GM21390 (cell line): ENCODE results near the gene LONRF2.

Source experiments
- ATAC-seq: cut with Tn5 transposase; IDR thresholded peaks from one replicate; pipeline ENCODE4 v1.9.1; 2021; ENCODE audit not compliant: unreplicated experiment

LONRF2 gene

DNA sequence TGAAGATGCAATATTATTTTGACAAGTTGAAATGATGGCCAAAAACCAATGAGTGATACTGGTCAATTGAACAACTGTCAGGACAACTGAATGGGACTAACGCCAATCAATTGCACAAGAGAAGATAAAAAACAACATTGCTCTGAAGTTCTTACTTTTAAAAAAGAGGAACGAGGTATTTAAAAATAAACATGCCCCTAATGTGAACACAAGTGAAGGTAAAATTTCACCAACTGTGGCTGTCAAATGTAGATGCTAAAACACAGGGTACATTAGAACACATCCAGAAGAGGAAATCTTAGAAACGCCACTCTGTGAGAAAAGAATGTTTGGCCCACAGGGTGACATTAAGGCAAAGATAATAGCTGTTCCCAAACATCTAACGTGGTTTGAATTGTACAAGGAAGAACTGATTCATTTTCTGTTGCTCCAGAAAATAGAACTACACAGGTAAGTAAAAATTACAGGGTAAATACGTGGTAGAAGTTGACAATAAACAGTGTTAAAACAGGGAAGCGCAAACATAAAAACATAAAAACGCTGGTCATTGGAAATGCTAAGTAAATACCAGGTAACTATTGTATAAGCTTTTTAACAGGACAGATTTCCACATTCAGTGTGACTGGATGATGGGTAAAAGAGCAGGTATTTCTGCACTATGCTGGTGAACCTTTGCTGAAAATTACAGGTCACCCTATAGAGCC is 20.3 kb downstream of the LONRF2 start:
- ATAC-seq, result no peak

DNA sequence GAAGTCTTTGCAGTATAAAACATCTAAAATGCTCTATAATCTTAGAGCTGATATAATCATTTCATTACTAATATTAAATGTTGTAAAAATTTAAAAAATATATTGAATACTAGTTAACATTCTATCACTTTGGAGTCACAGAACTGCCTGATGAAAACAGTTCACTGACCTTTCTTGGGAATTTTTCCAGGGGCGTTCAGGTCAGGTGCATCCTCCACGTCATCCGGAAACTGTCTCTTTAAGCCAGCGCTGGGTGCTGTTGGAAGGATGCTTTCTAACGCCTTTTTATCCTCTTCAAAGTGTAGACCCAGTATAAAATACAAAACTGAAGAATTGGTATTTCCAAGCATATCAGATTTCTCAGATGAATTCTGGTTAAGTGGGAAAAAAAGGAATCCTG is 22.8 kb downstream of the LONRF2 start:
- no peak for ATAC-seq

DNA sequence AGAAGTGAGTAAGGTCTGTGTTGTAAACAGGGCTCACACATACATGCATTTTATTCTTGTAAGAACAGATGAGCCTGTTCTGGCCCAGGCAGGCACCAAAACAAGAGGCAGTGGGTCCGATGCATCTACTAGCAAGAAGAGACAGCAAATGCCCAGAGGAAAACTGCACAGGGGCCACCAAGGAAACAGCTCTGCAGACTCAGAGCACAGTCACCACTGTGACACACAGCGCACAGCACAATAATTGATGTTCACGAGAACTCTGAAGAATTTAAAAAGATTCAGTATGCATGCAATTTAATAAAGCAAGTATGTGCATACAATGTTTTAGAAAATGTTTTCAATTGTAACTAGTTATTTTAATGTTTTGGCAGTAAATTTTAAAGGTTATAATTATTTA is 24.8 kb downstream of the LONRF2 start:
- no peak for ATAC-seq

DNA sequence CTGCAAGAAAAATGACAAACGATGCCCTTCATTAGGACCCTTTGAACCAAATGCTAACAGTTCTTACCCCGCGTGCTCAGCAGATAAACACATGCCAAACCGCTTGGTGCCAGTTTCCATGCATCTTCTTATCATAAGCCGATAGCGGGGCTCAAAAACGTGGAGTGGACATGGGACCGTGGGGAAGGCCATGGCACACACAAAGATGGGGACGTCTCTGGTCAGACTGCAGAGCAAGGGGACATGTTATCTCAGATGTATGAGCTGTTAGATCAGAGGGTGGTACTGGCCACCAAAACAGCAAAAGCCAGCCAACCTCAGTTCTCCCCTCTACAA is 28.2 kb downstream of the LONRF2 start:
- ATAC-seq, result no peak

DNA sequence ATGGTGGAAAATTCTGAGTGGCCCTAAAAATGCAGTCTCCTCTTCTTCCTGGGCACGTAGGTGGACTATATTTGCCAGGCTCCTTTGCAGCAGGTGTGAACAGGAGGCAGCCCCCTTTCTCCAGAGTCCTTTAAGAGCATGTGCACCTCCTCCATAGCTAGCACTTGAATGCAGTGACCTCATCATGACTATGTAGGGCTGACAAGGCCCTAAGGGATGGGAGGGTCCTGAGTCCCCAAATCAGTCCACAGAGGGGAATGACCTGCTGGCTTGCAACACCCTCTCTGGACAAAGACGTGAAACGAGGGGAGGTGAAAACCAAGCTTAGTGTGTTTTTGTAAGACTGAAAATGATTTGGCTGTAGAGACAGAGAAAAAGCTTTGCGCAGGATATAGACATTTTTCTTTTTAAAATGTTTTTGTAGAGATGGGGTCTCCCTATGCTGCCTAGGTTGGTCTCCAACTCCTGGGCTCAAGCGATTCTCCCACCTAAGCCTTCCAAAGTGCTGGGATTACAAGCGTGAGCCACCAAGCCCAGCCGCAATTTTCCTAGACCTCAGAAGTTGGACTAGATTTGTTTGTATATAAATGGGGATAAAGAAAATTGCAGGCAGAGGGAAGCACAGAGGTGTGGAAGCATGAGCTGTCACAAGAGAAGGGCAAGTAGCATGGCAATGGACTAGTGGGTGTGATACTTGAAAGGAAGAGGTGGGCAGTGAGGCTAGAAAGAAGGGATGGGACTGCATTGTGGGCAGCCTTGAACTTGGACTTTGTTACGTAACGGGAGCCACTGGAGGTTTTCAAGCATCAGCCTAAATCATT is 28.8 kb downstream of the LONRF2 start:
- no peak for ATAC-seq

DNA sequence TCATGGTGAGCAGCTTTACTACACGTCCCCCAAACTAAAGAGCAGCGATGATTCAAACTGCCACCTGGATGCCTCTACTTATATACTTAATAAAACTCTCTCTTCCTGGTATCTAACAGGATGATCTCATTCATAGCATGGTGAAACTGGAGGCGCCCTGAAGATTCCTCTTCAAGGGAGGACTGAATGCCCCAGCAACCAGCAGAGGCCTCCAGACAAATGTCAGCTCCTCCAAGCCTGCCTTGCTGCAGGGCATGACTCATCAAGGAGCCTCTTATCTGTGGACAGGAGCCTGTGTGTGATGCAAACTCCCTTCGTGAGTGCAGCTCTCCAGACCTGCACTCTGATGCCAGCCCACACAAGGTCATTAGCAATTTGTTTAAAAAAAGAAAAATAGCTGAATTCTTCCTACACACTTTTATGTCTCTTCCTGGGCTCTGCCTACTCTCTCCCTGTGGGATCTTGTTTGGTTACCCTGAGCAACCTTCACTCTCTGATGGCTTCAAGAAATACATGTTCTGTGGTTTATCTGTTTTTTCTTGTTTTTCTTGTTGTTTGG is 30.2 kb downstream of the LONRF2 start:
- ATAC-seq, result no peak

DNA sequence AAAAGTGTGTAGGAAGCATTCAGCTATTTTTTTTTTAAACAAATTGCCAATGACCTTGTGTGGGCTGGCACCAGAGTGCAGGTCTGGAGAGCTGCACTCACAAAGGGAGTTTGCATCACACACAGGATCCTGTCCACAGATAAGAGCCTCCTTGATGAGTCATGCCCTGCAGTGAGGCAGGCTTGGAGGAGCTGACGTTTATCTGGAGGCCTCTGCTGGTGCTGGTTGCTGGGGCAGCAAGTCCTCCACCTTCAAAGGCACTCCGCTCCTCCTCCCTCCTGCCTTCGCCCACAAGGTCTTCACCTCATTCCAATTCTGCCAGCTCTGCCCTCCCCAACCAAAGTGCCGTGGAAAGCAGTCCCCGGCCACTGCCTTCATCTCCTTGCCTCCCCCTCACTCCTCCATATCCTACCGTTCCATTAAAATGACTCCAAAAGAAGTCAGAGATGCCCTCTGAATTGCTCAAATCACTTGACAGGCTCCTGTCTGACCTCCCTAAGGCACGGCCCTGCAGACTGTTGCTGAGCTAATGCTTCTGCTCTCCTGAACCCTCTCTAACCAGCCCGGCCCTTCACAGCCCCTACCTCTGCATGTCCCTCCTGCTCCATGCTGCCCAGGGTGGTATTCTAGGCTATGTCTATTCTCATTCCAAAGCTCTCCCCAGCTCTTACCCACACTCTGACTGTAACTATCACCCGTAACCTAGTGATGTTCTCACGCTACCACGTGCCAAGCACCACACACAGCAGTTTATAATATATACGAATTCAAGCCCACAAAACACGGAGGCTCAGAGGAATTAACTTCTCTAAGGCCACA is 30.9 kb downstream of the LONRF2 start:
- no peak for ATAC-seq

DNA sequence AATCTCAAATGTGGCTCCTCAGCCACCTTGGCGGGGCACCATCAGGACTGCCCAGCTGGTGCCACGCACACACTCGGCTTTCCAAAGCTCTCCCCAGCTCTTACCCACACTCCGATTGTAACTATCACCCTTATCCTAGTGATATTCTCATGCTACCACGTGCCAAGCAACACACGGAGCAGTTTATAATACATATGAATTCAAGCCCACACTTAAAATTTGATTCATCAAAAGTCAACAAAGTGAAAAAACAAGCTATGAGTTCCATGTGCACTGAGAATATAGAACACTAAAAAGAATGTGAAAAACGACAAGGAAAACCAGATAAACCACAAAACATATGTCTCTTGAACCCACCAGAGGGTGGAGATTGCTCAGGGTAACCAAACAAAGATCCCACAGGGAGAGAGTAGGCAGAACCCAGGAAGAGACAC is 31.6 kb downstream of the LONRF2 start:
- ATAC-seq, result no peak

DNA sequence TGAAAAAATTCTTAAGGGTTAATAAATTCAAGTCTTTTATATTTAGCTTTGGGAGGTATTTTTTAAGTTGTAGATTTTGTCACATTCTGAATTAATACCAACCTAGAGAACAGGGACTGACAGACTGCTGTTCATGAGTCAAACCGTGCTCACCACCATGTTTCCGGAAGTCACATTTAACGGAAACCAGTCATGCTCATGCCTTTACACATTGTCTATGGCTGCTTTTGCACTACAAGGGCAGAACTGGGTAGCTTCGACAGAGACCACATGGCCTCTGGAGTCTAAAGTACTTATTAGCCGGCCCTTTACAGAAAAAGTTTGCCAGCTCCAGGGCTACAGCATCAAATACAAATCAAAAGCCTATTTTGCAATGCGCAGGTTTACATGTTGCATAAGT is 33.3 kb downstream of the LONRF2 start:
- no peak for ATAC-seq

DNA sequence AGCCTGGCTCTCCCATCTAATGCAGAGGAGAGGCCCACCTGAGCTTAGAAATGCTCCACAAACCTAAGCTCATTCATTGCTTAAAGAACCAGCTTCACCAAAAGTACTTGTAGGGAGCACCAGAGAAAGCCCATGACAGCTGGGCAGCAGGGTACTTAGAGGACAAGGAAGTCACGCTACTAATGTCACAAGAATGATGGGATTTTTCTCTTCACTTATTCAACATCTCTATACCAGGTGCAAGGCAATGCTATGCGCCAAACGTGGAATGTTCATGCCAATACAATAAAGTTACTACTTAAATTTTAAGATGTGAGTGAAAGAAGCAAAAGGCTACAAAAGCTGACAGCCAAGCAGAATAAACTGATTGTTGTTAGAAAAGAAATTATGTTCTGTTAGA is 36.0 kb downstream of the LONRF2 start:
- no peak for ATAC-seq

DNA sequence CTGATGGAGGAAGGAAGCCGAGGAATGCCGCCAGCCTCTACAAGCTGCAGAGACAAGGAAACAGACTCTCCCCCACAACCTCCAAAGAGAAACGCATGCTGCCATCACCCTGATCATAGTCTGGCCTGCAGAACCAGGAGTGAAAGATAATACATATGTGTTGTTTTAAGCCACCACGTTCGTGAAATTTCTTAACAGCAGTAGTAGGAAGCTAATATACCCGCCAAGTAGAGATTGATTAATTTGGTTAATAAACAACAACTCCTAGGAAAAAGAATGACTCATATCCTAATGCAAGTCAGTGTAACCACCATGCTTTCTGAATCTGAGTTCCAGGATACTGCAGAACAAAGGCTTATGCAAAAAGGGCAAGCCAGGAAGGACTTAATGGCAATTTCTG is 36.6 kb downstream of the LONRF2 start:
- ATAC-seq, result no peak

DNA sequence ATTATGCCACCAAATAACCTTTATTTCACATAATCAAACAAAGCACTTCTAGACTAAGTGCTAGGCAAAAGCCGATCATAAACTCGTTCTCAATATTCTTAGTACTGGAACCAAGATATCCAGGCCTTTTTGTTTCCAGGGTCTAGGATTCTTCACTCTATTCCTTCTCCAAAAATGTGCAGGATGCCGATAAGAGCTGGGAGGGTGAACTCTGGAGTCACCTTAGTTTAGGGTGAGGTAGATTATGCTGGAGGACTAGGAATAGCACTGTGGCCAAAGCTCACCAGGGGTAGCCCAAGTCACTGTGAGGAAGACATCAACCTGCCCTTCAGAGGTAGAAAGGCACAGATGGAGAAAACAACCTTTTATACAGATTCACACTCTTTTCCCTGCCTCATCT is 37.3 kb downstream of the LONRF2 start:
- no peak for ATAC-seq

DNA sequence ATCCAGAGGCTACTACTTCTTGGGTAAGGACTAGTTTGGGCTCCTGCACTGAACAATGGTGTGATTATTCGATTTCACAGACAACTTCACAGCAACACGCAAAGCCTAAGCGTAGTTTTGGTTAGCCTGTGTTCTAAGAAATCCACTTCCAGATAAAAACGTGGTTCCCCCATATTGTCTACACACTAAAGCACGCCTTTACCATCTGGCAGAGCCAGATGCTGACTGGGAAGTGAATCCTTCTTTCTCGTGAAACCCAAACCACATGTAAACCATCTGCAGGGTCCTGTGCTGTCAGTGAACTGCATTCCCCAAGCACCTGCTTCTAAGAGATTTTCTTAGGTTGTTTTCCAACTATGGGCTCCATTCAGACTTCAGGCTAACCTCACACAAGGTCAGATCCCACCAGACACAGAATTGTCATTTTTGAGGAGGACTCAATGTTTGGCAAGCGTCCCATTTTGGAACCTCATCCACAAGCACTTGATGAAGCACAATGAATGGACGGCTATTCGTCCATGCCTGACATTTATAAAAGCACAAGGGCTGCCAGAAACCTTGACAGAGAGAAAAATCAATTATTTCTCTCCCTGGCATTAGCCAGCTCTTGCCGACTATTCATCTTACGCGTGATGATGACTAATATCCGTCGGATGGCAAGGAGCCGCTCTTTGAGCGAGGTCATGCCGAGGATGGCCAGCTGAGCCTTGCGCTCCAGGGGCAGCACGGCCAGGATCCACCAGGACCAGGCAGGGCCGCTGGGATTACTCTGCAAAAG is 38.4 kb downstream of the LONRF2 start:
- no peak for ATAC-seq

DNA sequence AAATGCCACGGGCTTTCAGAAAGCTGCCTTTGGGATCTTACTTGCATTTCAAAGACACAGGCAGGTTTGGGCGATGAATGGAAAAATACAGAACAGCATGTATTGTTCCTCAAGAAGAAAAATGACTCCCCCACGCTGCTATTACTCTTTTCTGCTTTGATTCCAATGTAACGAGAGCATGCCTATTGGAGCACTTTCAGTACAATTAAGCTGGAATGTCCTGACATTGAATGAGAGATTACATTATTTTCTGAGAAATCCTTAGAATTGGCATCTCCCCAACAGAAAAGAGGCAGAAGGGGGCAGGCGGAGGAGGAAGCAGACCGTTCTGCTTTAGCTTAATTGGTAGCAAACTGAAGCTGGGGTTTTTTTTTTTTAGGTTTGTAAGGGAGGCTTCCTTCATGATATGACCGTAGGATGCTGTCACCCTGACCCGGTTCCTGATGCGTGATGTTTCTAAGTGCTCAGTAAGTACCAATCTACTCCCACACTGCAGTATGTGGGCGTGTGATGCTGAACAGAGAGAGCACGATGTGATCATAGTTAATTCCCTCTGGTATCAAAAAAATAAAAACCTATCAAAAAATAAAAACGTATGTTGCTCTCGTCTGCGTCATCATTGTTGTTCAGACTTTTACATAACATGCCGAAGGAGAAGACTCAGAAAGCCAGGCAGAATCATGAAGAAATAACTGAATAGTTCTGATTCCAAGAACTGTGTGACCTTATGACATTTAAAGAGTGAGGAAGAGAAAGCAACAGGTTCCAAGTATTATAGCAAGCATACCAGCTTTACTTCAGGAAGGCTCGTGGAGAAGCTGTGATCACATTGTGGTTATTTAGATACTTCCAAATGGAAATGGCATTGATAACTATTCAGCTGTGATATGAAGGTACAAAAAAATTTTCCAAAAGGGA is 40.5 kb downstream of the LONRF2 start:
- ATAC-seq, result no peak

DNA sequence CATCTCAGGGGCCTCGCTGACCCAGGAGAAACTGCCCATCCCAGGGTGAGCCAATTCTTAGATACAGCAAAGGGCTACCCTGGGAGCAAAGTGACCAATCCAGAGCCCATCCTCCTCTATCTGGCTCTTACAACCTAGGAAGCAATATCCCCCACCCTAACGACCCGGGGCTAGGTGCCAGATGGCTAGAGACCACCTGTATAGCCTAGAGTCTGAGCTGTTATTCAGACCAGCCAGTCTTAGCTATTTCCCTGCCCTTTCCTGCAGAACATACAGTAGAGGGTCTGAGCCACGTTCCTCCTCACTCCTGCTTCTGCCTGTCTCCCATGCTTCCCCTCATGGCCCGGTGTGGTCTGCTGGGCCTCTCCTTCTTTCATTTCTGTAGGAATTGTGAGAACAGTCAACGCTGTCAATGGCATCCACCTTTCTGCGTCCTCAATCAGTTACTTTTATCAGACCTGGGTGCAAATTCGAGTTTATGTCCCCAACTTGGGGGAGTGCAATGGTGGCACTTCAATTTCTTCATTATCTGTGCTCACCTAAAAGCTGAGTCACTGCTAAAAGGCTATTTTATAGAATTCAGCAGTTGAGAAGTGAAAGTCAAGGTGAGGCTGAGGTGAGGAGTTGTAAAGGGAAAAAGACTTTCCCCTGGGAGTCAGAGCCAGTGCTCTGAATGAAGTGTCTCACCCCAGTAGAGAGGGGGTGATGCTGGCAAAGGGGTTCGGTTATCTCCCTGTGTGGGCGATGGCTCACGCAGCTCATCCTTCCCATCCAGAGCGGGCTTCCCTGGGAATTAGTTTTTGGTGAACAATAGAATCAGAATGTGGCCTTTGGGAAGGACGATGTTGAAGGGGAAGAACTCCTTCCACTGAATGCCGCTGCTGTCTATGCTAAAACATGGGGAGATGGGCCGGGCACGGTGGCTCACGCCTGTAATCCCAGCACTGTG is 42.4 kb downstream of the LONRF2 start:
- ATAC-seq, result no peak

DNA sequence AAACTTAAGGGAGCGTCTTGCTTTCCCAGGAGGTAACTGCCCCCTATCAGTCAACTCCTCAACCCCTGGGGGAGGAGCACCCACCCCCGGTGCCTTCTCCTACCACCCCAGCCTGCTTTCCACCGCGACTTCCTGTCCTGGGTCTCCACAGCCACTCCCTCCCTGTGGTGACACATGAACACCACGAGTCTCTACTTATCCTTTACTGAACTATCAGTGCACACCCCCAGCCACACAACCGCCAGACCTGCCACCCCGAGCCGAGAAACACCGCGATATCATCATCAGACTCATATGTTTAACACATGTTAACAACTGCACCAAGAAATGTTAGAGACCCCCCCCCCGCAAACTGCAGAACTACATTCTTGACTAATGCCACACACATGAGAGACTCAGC is 43.3 kb downstream of the LONRF2 start:
- ATAC-seq, result no peak

DNA sequence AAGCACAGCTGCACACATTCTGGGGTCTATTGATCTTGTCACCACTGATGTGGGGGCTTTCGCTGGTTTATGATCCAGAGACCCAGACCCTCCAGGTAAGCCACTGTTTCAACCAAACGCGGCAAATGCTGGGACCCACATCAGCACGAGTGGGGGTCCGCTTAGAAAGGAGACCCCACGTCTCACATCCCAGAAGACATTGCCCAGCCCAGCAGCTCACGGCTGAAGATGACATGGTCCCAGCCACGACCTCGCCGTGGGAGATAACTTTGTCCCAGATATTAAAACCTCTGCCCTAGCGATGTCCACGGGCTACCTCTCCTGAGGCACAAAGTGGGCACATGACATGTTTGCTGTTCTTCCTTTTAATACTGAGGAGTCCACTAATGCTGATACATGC is 43.8 kb downstream of the LONRF2 start:
- ATAC-seq, result no peak

DNA sequence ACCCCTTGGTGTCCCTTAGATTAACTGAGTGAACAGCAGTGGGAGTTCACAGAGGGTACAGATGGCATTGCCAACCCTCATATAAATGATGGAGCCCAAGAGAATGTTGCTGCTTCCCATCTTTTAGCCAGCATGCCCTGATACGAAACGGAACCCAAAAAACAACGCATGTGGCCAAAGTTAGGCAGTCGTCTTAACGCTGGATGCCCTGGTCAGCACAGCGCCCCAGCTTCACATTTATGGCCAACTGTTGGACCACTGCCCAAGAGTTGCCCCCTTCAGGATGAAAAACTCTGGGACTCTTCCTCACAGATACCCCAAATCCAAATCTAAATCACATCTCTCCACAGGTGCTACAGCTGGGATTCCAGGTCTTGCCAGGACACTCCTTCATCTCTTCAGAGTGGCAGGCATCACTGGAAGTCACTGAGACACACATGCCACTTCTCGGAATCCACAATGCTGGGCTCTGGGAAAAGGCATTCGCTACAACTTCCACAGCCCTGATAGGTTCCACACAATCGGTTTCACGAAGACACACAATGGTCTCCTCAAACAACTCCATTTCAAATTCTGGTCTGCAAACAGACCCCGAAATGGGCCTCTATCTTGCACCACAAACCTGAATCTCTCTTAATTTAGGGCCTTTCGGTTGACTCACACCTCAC is 44.6 kb downstream of the LONRF2 start:
- ATAC-seq, result no peak
